Stomach (tissue), 9 donors: Measurements from ENCODE around the gene AATF. TPM values are rescaled to one million over a fixed set of nuclear protein-coding genes. Genes with fewer than 3 reads are reported as not detected.

ENCODE experiments used
- DNase-seq, 2 donors: peaks; one replicate each; pipeline versions ENCODE4 v3.0.0 to v3.0.0-alpha.2; 2013 to 2019
- H3K27ac ChIP-seq, 5 donors: fragments of 200-600 bp in 4 of 5; sonication (generic) in 4 of 5; one replicate each; pipeline ENCODE4 v1.5.1; 2013 to 2019; ENCODE audit warnings: mild to moderate bottlenecking in 1 of 5, moderate library complexity in 1 of 5
- H3K27me3 ChIP-seq, 3 donors: fragments of 200-600 bp; sonication (generic); one replicate each; pipeline ENCODE4 v1.5.1; 2017 to 2019; ENCODE audit warnings: mixed run types in 1 of 3
- H3K36me3 ChIP-seq, 4 donors: fragments of 200-600 bp; sonication (generic); 1 replicate in 3 of 4; 2 replicates in 1 of 4; pipeline ENCODE4 v1.5.1; 2016 to 2019
- H3K4me1 ChIP-seq, 4 donors: fragments of 200-600 bp; sonication (generic); one replicate each; pipeline ENCODE4 v1.5.1; 2016 to 2019
- H3K4me3 ChIP-seq, 4 donors: fragments of 200-600 bp; sonication (generic) in 3 of 4; one replicate each; pipeline ENCODE4 v1.5.1; 2016 to 2019; ENCODE audit warnings: mild to moderate bottlenecking in 1 of 4
- H3K9me3 ChIP-seq, 4 donors: fragments of 200-600 bp; sonication (generic); one replicate each; pipeline ENCODE4 v1.5.1; 2016 to 2019
- EP300 ChIP-seq: sonication (generic); formaldehyde crosslinking; IDR thresholded peaks from one replicate; pipeline ENCODE4 v1.6.1; 2017; ENCODE audit warnings: antibody characterized with exemption
- POLR2A ChIP-seq, 4 donors: fragments of 450-650 bp; IDR thresholded peaks; one replicate each; pipeline ENCODE4 v1.6.1; 2016; ENCODE audit warnings: antibody characterized with exemption in 4 of 4, control low read depth in 2 of 4, mild to moderate bottlenecking in 1 of 4, moderate library complexity in 1 of 4
- POLR2AphosphoS5 ChIP-seq, 3 donors: sonication (generic); formaldehyde crosslinking; IDR thresholded peaks; one replicate each; pipeline ENCODE4 v1.6.1; 2016; ENCODE audit warnings: antibody characterized with exemption in 3 of 3
- WGBS, 5 donors: extraction: QIAGEN DNeasy Blood & Tissue Kit in 3 of 5; methylation state at CpG; one replicate each; pipeline versions ENCODE4 v1.1.5 to v1.1.7; 2013 to 2018; 5-methylcytosine and 5-hydroxymethylcytosine counted together
- intact Hi-C: fragments of 100-400 bp; cut with DNase I; formaldehyde crosslinking; loops from one replicate; pipeline ENCODE4 v1.15.1; 2023; ENCODE audit warnings: low total_unique reads
- polyA plus RNA-seq, 3 donors: library from polyadenylated mRNA; stranded (reverse); fragments of 200-250 nt; gene quantifications; one replicate each; pipeline ENCODE4 v1.2.3, GENCODE V29; 2013
- total RNA-seq, 5 donors: library from RNA; depleted of rRNA; stranded (reverse); fragments of >200 nt; gene quantifications; one replicate each; pipeline versions ENCODE4 v1.1.0 to v1.2.3, GENCODE V29; 2014 to 2016
- TF ChIP-seq, protein P1 (sequence below), 7 experiments: fragments of 450-650 bp in 4 of 7; fragments of 200-600 bp in 3 of 7; sonication (generic) in 3 of 7; IDR thresholded peaks; one replicate each; pipeline ENCODE4 v1.5.1; 2016 to 2019; ENCODE audit warnings: antibody characterized with exemption in 7 of 7, control low read depth in 2 of 7, mild to moderate bottlenecking in 1 of 7
- donor health status: healthy with polysubstance abuse.
- donor health status: Bipolar disorder and iron deficiency.
- donor health status: healthy.

The AATF gene
- total and polyA plus RNA-seq, 8 donors: 5.3 to 52.7 (median 24.7) TPM

DNA sequence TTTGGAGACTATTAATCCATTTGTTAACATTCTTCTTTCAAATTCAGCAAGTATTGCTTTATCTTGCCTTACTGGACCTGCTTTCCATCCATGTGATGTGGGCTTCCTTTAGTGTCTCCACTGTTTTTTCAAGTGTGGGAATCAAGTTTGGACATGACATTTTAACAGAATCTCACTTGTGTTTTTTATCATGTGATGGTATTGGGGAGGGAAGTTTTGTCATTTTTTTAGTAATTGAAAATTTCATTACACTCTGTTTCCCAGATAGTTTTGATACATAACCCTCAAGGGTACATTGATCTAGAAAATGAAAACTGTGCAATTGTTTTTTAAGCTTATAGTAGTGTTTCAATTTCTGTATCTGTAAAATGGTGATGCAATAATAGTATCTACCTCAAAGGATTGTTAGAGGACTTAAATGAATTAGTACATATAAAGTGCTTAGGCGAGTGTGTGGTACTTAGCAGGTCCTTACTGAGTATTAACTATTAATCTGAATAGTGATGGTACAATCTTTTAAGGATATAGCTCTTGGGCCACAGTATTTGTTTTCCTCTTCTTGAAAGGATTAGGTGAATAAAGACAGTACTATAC is 27.3 kb downstream of the AATF start:
- Histone ChIP-seq H3K27ac (no peak overlapping the region), H3K36me3 (peaks cover 0 to 3% (median 0%) of the 10 kb centered on the region in 4 donors), H3K9me3 (no peaks in the 10 kb centered on the region), H3K4me1 (peaks cover 5 to 28% (median 15%) of the 10 kb centered on the region in 4 donors), H3K4me3 (no peak overlapping the region), H3K27me3 (no peaks in the 10 kb centered on the region)
- 82 to 99% (median 89%) methylated on average over 1 of the region's 1 CpG for WGBS, 5 donors
- intact Hi-C loops: no loop called here
- TF ChIP-seq POLR2A (IDR thresholded peaks at IDR 0.05) (no peak), POLR2AphosphoS5 (IDR thresholded peaks at IDR 0.05) (no peak), EP300 (no peak)
- no peak for DNase-seq

DNA sequence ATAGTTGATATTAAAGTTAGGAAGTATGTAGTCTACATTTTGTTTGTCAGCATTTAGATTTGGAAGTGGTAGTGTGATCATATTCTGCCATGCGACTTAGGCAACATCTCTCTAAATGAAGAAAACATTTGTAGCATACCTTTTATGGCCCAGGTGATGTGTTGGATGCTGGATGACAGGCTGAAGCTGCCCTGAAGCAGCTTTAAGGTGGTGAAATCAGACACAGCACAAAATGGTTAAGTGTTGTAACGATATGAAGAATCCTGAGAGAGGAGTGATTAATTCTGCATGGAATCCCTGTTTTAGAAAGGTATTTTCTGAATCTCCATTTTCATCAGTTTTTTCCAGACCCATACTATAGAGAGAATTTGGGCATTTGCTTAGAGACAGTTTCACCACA is 28.3 kb downstream of the AATF start:
- Histone ChIP-seq H3K9me3 (no peaks in the 10 kb centered on the region), H3K4me3 (no peak overlapping the region), H3K27ac (no peak overlapping the region), H3K36me3 (peaks cover 0 to under 1% (median 0%) of the 10 kb centered on the region in 4 donors), H3K27me3 (no peaks in the 10 kb centered on the region), H3K4me1 (peaks cover 5 to 28% (median 15%) of the 10 kb centered on the region in 4 donors)
- intact Hi-C loops: no loop called here
- TF ChIP-seq EP300: no peak
- TF ChIP-seq, protein P1, sequence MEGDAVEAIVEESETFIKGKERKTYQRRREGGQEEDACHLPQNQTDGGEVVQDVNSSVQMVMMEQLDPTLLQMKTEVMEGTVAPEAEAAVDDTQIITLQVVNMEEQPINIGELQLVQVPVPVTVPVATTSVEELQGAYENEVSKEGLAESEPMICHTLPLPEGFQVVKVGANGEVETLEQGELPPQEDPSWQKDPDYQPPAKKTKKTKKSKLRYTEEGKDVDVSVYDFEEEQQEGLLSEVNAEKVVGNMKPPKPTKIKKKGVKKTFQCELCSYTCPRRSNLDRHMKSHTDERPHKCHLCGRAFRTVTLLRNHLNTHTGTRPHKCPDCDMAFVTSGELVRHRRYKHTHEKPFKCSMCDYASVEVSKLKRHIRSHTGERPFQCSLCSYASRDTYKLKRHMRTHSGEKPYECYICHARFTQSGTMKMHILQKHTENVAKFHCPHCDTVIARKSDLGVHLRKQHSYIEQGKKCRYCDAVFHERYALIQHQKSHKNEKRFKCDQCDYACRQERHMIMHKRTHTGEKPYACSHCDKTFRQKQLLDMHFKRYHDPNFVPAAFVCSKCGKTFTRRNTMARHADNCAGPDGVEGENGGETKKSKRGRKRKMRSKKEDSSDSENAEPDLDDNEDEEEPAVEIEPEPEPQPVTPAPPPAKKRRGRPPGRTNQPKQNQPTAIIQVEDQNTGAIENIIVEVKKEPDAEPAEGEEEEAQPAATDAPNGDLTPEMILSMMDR (IDR thresholded peaks at IDR 0.05): no peak
- TF ChIP-seq POLR2A (IDR thresholded peaks at IDR 0.05): no peak
- no peak for TF ChIP-seq POLR2AphosphoS5 (IDR thresholded peaks at IDR 0.05)
- no peak for DNase-seq
- 85 to 96% (median 89%) methylated on average over 2 of the region's 2 CpGs for WGBS, 5 donors

DNA sequence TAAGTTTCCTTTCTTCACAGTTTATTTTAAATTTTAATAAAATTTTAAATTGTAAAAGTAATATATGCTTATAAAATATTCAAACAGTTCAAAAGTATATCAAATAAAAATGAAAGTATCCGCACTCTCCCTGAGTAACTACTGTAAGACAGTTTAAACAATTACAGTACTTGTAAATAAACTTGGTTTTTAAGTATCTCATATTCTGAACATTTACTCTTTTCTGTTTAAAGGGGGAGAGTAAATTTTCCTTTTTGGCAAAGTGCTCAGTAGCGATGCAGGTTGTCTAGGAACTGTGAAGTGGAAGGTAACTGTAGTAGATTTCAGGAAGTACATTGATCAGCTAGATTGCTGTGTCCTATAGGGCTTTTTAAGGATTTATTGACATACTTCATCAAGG is 28.8 kb downstream of the AATF start:
- TF ChIP-seq EP300: no peak
- TF ChIP-seq, protein P1 (IDR thresholded peaks at IDR 0.05): no peak
- TF ChIP-seq POLR2AphosphoS5 (IDR thresholded peaks at IDR 0.05): no peak
- TF ChIP-seq POLR2A (IDR thresholded peaks at IDR 0.05): no peak
- Histone ChIP-seq H3K9me3 (no peaks in the 10 kb centered on the region), H3K4me1 (peaks cover 5 to 27% (median 15%) of the 10 kb centered on the region in 4 donors), H3K27me3 (no peaks in the 10 kb centered on the region), H3K4me3 (no peak overlapping the region), H3K27ac (no peak overlapping the region), H3K36me3 (peaks cover 0 to 5% (median 0%) of the 10 kb centered on the region in 4 donors)
- intact Hi-C loops: no loop called here
- no peak for DNase-seq
- 85 to 95% (median 88%) methylated on average over 2 of the region's 2 CpGs for WGBS, 5 donors

DNA sequence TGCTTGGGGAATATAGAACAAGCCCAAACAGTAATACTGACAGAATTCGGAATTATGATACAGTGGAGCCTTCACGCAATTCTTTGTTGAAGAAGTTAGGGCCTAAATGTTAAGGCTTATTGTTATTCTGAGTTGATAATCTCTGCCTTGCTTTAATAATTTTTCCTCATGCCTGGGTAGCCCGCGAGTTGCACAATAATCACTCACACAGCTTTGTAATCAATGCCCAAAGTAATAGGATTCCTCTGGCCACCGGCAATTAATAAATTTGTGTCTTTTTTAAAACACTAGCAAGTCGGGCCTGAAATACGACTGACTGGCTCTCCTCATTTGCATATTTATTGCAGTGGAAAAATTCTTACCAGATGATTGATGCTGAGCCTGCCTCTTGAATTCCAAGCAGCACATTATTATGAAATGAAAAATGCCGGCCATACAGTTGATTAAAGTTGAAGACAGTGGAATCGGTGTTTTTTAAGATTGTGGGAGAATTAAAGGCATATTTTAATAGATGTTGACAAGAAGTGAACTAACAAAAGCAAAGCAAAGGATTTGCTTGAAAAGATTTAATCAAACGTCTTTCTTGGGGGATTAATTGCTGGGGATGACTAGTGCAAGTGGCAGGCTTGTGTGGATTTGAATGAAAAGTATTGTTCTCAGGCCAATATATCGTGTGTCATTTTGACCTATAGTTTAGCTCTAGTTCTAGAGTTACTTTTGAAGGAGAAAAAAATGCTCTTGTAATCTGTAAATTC is 30.2 kb downstream of the AATF start:
- Histone ChIP-seq H3K36me3 (peaks cover 0 to 7% (median 0%) of the 10 kb centered on the region in 4 donors), H3K4me3 (no peak overlapping the region), H3K9me3 (no peaks in the 10 kb centered on the region), H3K27me3 (no peaks in the 10 kb centered on the region), H3K27ac (no peak overlapping the region), H3K4me1 (peaks cover 5 to 21% (median 15%) of the 10 kb centered on the region in 4 donors)
- TF ChIP-seq, protein P1 (IDR thresholded peaks at IDR 0.05): no peak
- TF ChIP-seq POLR2AphosphoS5 (IDR thresholded peaks at IDR 0.05) (no peak), EP300 (no peak)
- WGBS, 5 donors: 71 to 78% (median 72%) methylated on average over 11 of the region's 11 CpGs
- DNase-seq: no peak
- intact Hi-C loops: no loop called here
